ENCODE data around the gene LAG3. TPM values are rescaled to one million over a fixed set of nuclear protein-coding genes. Genes with fewer than 3 reads are reported as not detected.

LAG3 gene
- total and polyA plus RNA-seq, 2 experiments from 2014 or later = 3.7 to 4.7 TPM

- TF ChIP-seq, protein P1, sequence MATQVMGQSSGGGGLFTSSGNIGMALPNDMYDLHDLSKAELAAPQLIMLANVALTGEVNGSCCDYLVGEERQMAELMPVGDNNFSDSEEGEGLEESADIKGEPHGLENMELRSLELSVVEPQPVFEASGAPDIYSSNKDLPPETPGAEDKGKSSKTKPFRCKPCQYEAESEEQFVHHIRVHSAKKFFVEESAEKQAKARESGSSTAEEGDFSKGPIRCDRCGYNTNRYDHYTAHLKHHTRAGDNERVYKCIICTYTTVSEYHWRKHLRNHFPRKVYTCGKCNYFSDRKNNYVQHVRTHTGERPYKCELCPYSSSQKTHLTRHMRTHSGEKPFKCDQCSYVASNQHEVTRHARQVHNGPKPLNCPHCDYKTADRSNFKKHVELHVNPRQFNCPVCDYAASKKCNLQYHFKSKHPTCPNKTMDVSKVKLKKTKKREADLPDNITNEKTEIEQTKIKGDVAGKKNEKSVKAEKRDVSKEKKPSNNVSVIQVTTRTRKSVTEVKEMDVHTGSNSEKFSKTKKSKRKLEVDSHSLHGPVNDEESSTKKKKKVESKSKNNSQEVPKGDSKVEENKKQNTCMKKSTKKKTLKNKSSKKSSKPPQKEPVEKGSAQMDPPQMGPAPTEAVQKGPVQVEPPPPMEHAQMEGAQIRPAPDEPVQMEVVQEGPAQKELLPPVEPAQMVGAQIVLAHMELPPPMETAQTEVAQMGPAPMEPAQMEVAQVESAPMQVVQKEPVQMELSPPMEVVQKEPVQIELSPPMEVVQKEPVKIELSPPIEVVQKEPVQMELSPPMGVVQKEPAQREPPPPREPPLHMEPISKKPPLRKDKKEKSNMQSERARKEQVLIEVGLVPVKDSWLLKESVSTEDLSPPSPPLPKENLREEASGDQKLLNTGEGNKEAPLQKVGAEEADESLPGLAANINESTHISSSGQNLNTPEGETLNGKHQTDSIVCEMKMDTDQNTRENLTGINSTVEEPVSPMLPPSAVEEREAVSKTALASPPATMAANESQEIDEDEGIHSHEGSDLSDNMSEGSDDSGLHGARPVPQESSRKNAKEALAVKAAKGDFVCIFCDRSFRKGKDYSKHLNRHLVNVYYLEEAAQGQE (IDR thresholded peaks at IDR 0.05; ENCODE audit: unreplicated experiment) = no peak
- TF ChIP-seq, protein P2, sequence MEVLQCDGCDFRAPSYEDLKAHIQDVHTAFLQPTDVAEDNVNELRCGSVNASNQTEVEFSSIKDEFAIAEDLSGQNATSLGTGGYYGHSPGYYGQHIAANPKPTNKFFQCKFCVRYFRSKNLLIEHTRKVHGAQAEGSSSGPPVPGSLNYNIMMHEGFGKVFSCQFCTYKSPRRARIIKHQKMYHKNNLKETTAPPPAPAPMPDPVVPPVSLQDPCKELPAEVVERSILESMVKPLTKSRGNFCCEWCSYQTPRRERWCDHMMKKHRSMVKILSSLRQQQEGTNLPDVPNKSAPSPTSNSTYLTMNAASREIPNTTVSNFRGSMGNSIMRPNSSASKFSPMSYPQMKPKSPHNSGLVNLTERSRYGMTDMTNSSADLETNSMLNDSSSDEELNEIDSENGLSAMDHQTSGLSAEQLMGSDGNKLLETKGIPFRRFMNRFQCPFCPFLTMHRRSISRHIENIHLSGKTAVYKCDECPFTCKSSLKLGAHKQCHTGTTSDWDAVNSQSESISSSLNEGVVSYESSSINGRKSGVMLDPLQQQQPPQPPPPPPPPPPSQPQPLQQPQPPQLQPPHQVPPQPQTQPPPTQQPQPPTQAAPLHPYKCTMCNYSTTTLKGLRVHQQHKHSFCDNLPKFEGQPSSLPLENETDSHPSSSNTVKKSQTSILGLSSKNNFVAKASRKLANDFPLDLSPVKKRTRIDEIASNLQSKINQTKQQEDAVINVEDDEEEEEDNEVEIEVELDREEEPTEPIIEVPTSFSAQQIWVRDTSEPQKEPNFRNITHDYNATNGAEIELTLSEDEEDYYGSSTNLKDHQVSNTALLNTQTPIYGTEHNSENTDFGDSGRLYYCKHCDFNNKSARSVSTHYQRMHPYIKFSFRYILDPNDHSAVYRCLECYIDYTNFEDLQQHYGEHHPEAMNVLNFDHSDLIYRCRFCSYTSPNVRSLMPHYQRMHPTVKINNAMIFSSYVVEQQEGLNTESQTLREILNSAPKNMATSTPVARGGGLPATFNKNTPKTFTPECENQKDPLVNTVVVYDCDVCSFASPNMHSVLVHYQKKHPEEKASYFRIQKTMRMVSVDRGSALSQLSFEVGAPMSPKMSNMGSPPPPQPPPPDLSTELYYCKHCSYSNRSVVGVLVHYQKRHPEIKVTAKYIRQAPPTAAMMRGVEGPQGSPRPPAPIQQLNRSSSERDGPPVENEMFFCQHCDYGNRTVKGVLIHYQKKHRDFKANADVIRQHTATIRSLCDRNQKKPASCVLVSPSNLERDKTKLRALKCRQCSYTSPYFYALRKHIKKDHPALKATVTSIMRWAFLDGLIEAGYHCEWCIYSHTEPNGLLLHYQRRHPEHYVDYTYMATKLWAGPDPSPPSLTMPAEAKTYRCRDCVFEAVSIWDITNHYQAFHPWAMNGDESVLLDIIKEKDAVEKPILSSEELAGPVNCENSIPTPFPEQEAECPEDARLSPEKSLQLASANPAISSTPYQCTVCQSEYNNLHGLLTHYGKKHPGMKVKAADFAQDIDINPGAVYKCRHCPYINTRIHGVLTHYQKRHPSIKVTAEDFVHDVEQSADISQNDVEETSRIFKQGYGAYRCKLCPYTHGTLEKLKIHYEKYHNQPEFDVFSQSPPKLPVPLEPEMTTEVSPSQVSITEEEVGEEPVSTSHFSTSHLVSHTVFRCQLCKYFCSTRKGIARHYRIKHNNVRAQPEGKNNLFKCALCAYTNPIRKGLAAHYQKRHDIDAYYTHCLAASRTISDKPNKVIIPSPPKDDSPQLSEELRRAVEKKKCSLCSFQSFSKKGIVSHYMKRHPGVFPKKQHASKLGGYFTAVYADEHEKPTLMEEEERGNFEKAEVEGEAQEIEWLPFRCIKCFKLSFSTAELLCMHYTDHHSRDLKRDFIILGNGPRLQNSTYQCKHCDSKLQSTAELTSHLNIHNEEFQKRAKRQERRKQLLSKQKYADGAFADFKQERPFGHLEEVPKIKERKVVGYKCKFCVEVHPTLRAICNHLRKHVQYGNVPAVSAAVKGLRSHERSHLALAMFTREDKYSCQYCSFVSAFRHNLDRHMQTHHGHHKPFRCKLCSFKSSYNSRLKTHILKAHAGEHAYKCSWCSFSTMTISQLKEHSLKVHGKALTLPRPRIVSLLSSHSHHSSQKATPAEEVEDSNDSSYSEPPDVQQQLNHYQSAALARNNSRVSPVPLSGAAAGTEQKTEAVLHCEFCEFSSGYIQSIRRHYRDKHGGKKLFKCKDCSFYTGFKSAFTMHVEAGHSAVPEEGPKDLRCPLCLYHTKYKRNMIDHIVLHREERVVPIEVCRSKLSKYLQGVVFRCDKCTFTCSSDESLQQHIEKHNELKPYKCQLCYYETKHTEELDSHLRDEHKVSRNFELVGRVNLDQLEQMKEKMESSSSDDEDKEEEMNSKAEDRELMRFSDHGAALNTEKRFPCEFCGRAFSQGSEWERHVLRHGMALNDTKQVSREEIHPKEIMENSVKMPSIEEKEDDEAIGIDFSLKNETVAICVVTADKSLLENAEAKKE (CRISPR knock-in tag; IDR thresholded peaks at IDR 0.05) = no peak
- TF ChIP-seq JUNB (IDR thresholded peaks at IDR 0.05; ENCODE audit: unreplicated experiment) = no peak
Observed at GRCh38 chr12:6730169-6730568, 42.2 kb upstream of the LAG3 start (continued).
